Measurements from ENCODE around the gene TMEM238L. TPM values are rescaled to one million over a fixed set of nuclear protein-coding genes. Genes with fewer than 3 reads are reported as not detected.

TMEM238L gene
- total RNA-seq, 1 experiment from 2014 or later = not detected

GRCh38 chr17:10748531-10749181 lies 55.2 kb downstream of the TMEM238L start:
- no peak overlapping the region for H4K8ac ChIP-seq (replicated peaks; ENCODE audit: insufficient read length, low read depth, low read length)
- no peak overlapping the region for H3T11ph ChIP-seq (ENCODE audit: low read length)
- no peak overlapping the region for H4K5ac ChIP-seq (ENCODE audit: insufficient read length, low read depth, low read length)
- no peak overlapping the region for H2AFZ ChIP-seq (ENCODE audit: low read length)
- no peak overlapping the region for H2BK12ac ChIP-seq (ENCODE audit: insufficient read length, low read depth, low read length)
- no peak overlapping the region for H2BK15ac ChIP-seq (ENCODE audit: low read depth, low read length)
- H3K4me3 Mint-ChIP-seq = no peak overlapping the region
- no peak overlapping the region for H3K23ac ChIP-seq (ENCODE audit: insufficient read length, low read depth, low read length)
- H3K14ac ChIP-seq (ENCODE audit: insufficient read depth, low read length) = no peak overlapping the region
- H3K4me1 Mint-ChIP-seq = peaks cover 11 to 12% of the 10 kb centered on the region in 2 experiments
- no peaks in the 10 kb centered on the region for H3K9me3 Mint-ChIP-seq
- no peak for DNase-seq
- no peak overlapping the region for H2BK5ac ChIP-seq (ENCODE audit: insufficient read length, low read length)
- no peak overlapping the region for H3K4ac ChIP-seq (ENCODE audit: low read depth, low read length)
- TF ChIP-seq CTCF (conservative IDR thresholded peaks at IDR 0.05) = no peak
- no peaks in the 10 kb centered on the region for H3K79me2 ChIP-seq (ENCODE audit: insufficient read depth, low read length)
- H3K36me3 Mint-ChIP-seq (ENCODE audit: insufficient read depth in 1 of 3, low read depth in 3 of 3) = no peaks in the 10 kb centered on the region
- no peak overlapping the region for H2BK20ac ChIP-seq (ENCODE audit: low read depth, low read length, poor library complexity, severe bottlenecking)
- no peak overlapping the region for H4K91ac ChIP-seq (ENCODE audit: insufficient read length, low read depth, low read length)
- WGBS (ENCODE audit: extremely low coverage, insufficient read length, low lambda C conversion rate) = no CpG with 5 or more reads among the region's 9 CpGs
- no peak overlapping the region for H3K27ac ChIP-seq (ENCODE audit: insufficient read length, low read depth, low read length)
- no peak overlapping the region for H3K56ac ChIP-seq (ENCODE audit: insufficient read length, low read depth, low read length)
- no peak overlapping the region for H2BK120ac ChIP-seq (ENCODE audit: low read depth, low read length, poor library complexity, severe bottlenecking)
- H3K4me1 ChIP-seq (ENCODE audit: insufficient read depth, low read length) = no peaks in the 10 kb centered on the region; the same call in 1 of the 2 replicates
- no peaks in the 10 kb centered on the region; the same call in 1 of the 2 replicates for H3K27me3 Mint-ChIP-seq (ENCODE audit: low read depth)
- H4K20me1 ChIP-seq (ENCODE audit: control insufficient read depth, insufficient read depth, insufficient read length) = no peaks in the 10 kb centered on the region
- no peaks in the 10 kb centered on the region for H3K23me2 ChIP-seq (ENCODE audit: insufficient read length, low read depth, low read length, poor library complexity, severe bottlenecking)
- H3K4me2 ChIP-seq (ENCODE audit: insufficient read depth, insufficient read length, low read length) = no peak overlapping the region
- H3K18ac ChIP-seq (ENCODE audit: insufficient read length, low read depth, low read length) = no peak overlapping the region
- no peaks in the 10 kb centered on the region for H3K9me3 ChIP-seq (ENCODE audit: control insufficient read depth, low read depth, low read length)
- H3K27me3 ChIP-seq (ENCODE audit: insufficient read depth, low read length) = no peaks in the 10 kb centered on the region
- no peak overlapping the region for H3K27ac Mint-ChIP-seq
- H2AK5ac ChIP-seq (ENCODE audit: insufficient read length, low read length) = no peak overlapping the region
- no peak overlapping the region for H3K9ac ChIP-seq (ENCODE audit: extremely low read depth, insufficient read length, low read length)
- no peaks in the 10 kb centered on the region for H3K79me1 ChIP-seq (ENCODE audit: insufficient read depth, low read depth, low read length, poor library complexity, severe bottlenecking)

All from H9 (cell line).